PC-9 (cell line): ENCODE data around the gene MTO1. TPM values are rescaled to one million over a fixed set of nuclear protein-coding genes. Genes with fewer than 3 reads are reported as not detected.

ENCODE experiments used
- BruUV-seq: library from RNA; stranded (reverse); fragments of 400-500 nt; replicated peaks from 2 replicates; lab custom pipeline; 2021; lab: Mats Ljungman, UMichigan
- CTCF ChIA-PET: fragments of 300-600 bp; sonication (Branson Sonifier 250); formaldehyde crosslinking; loops from one replicate; lab custom pipeline; 2022; ENCODE audit warnings: antibody characterized with exemption; lab: Charles Lee
- POLR2A ChIA-PET: fragments of 300-600 bp; sonication (Branson Sonifier 250); formaldehyde crosslinking; loops from one replicate; lab custom pipeline; 2022; ENCODE audit warnings: antibody characterized with exemption; ENCODE audit not compliant: unreplicated experiment; lab: Charles Lee
- DNase-seq, 2 experiments: peaks; one replicate each; pipeline versions ENCODE4 v3.0.0 to v3.0.0-alpha.2; 2015 to 2022; ENCODE audit warnings: mixed read lengths in 1 of 2
- H2AFZ ChIP-seq: fragments of 200-600 bp; sonication (generic); 2 replicates; pipeline ENCODE4 v1.8.1; 2017; ENCODE audit warnings: antibody characterized with exemption
- H3F3A ChIP-seq: fragments of 200-600 bp; sonication (generic); 2 replicates; pipeline ENCODE4 v1.8.1; 2017; ENCODE audit warnings: antibody characterized with exemption, mild to moderate bottlenecking, low read depth; ENCODE audit not compliant: insufficient read depth
- H3K27ac ChIP-seq: fragments of 200-600 bp; sonication (generic); 2 replicates; pipeline ENCODE4 v1.6.1; 2016; ENCODE audit warnings: mixed run types
- H3K27me3 ChIP-seq: fragments of 200-600 bp; sonication (generic); 2 replicates; pipeline ENCODE4 v1.6.1; 2016; ENCODE audit warnings: low read depth, mixed run types; ENCODE audit not compliant: insufficient read depth
- H3K36me3 ChIP-seq: fragments of 200-600 bp; sonication (generic); 2 replicates; pipeline ENCODE4 v1.6.1; 2016; ENCODE audit warnings: low read depth, mixed run types
- H3K4me1 ChIP-seq: fragments of 200-600 bp; sonication (generic); replicated peaks from 2 replicates; pipeline ENCODE4 v1.6.1; 2016; ENCODE audit warnings: mixed run types; ENCODE audit not compliant: insufficient read depth
- H3K4me2 ChIP-seq: fragments of 200-600 bp; sonication (generic); 2 replicates; pipeline ENCODE4 v1.6.1; 2017; ENCODE audit warnings: mixed run types
- H3K4me3 ChIP-seq: fragments of 200-600 bp; sonication (generic); 2 replicates; pipeline ENCODE4 v1.6.1; 2016; ENCODE audit warnings: mixed run types
- H3K79me2 ChIP-seq: fragments of 200-600 bp; sonication (generic); 2 replicates; pipeline ENCODE4 v1.6.1; 2017; ENCODE audit warnings: low read depth, mixed run types
- H3K9me2 ChIP-seq: fragments of 200-600 bp; sonication (generic); 2 replicates; pipeline ENCODE4 v1.8.1; 2017; ENCODE audit warnings: mild to moderate bottlenecking; ENCODE audit not compliant: insufficient read depth
- H3K9me3 ChIP-seq: fragments of 200-600 bp; sonication (generic); 2 replicates; pipeline ENCODE4 v1.8.1; 2016; ENCODE audit warnings: low read depth; ENCODE audit not compliant: insufficient read depth
- H4K20me1 ChIP-seq: fragments of 200-600 bp; sonication (generic); 2 replicates; pipeline ENCODE4 v1.8.1; 2017; ENCODE audit not compliant: insufficient read depth
- CTCF ChIP-seq: fragments of 200-600 bp; sonication (generic); conservative IDR thresholded peaks from 2 replicates; pipeline ENCODE4 v1.6.1; 2017; ENCODE audit warnings: mixed run types, antibody characterized with exemption, mild to moderate bottlenecking, moderate library complexity
- EZH2 ChIP-seq: fragments of 200-600 bp; sonication (generic); IDR thresholded peaks from 2 replicates; pipeline ENCODE4 v1.8.0; 2017; ENCODE audit warnings: antibody characterized with exemption, low read depth
- intact Hi-C: fragments of 100-400 bp; cut with micrococcal nuclease; formaldehyde crosslinking; loops from one replicate; pipeline ENCODE4 v1.10.0; 2022; ENCODE audit not compliant: unreplicated experiment
- total RNA-seq: library from RNA; stranded (reverse); gene quantifications from 2 replicates; pipeline ENCODE4 v1.2.3, GENCODE V29; 2021

MTO1 gene
- total RNA-seq, 1 experiment from 2014 or later: 27.2 TPM

GRCh38 chr6:73481969-73482368 is 20.4 kb downstream of the MTO1 start:
- ChIA-PET POLR2A (no interaction called here), CTCF (no interaction called here)
- H3K36me3 ChIP-seq: peaks cover 38% of the 10 kb centered on the region
- no peak overlapping the region for H3K4me2 ChIP-seq
- H2AFZ ChIP-seq: no peak overlapping the region
- H3F3A ChIP-seq: no peaks in the 10 kb centered on the region
- DNase-seq: no peak
- BruUV-seq: no TSS peak
- H3K9me2 ChIP-seq: no peaks in the 10 kb centered on the region
- intact Hi-C loops: no loop called here
- H3K27me3 ChIP-seq: no peaks in the 10 kb centered on the region
- no peak overlapping the region for H3K4me3 ChIP-seq
- no peaks in the 10 kb centered on the region for H3K79me2 ChIP-seq
- H4K20me1 ChIP-seq: no peaks in the 10 kb centered on the region
- no peaks in the 10 kb centered on the region for H3K4me1 ChIP-seq
- no peak overlapping the region for H3K27ac ChIP-seq
- TF ChIP-seq EZH2 (no peak), CTCF (no peak)
- no peaks in the 10 kb centered on the region for H3K9me3 ChIP-seq

- Histone ChIP-seq H3K27me3 (no peaks in the 10 kb centered on the region), H3F3A (no peaks in the 10 kb centered on the region), H3K79me2 (no peaks in the 10 kb centered on the region), H3K4me1 (no peaks in the 10 kb centered on the region), H3K4me2 (no peak overlapping the region), H4K20me1 (no peaks in the 10 kb centered on the region), H3K9me2 (no peaks in the 10 kb centered on the region), H3K4me3 (no peak overlapping the region), H3K36me3 (peaks cover 42% of the 10 kb centered on the region), H3K9me3 (no peaks in the 10 kb centered on the region), H3K27ac (no peak overlapping the region), H2AFZ (no peak overlapping the region)
- CTCF ChIA-PET: no interaction called here
- no TSS peak for BruUV-seq
- DNase-seq: no peak
- TF ChIP-seq CTCF (no peak), EZH2 (no peak)
- intact Hi-C loops: no loop called here
- POLR2A ChIA-PET: interaction anchor here (0.5 kb wide), 1 partner anchor 29 kb away, joined by 3 read pairs; no protein-coding TSS in a partner anchor
These were observed 22.9 kb downstream of the MTO1 start for GRCh38 chr6:73484438-73484837.

GRCh38 chr6:73487473-73487872 is 25.9 kb downstream of the MTO1 start:
- POLR2A ChIA-PET: no interaction called here
- no peaks in the 10 kb centered on the region for H3K9me2 ChIP-seq
- H3F3A ChIP-seq: 0 out of 2 replicates have a peak, but pooled peaks cover 4% of the 10 kb centered on the region
- no peaks in the 10 kb centered on the region for H3K79me2 ChIP-seq
- TF ChIP-seq EZH2 (no peak), CTCF (no peak)
- no TSS peak for BruUV-seq
- intact Hi-C loops: no loop called here
- H3K4me1 ChIP-seq: no peaks in the 10 kb centered on the region
- H3K36me3 ChIP-seq: peaks cover 25% of the 10 kb centered on the region
- peaks cover 5% of the 10 kb centered on the region; the same call in 1 of the 2 replicates for H3K9me3 ChIP-seq
- H3K4me3 ChIP-seq: no peak overlapping the region
- DNase-seq: no peak
- H3K4me2 ChIP-seq: no peak overlapping the region
- H4K20me1 ChIP-seq: 0 out of 2 replicates have a peak, but pooled peaks cover 3% of the 10 kb centered on the region
- no peaks in the 10 kb centered on the region for H3K27me3 ChIP-seq
- no peak overlapping the region for H2AFZ ChIP-seq
- CTCF ChIA-PET: no interaction called here
- no peak overlapping the region for H3K27ac ChIP-seq
